GM15510 (cell line): Measurements from ENCODE around the gene MAT1A.

Experiments
- POLR2A ChIP-seq: IDR thresholded peaks from 3 replicates; pipeline ENCODE4 v1.6.1; 2011; ENCODE audit warnings: borderline replicate concordance; ENCODE audit not compliant: insufficient read length; ENCODE audit errors: extremely low read depth

Gene MAT1A

DNA sequence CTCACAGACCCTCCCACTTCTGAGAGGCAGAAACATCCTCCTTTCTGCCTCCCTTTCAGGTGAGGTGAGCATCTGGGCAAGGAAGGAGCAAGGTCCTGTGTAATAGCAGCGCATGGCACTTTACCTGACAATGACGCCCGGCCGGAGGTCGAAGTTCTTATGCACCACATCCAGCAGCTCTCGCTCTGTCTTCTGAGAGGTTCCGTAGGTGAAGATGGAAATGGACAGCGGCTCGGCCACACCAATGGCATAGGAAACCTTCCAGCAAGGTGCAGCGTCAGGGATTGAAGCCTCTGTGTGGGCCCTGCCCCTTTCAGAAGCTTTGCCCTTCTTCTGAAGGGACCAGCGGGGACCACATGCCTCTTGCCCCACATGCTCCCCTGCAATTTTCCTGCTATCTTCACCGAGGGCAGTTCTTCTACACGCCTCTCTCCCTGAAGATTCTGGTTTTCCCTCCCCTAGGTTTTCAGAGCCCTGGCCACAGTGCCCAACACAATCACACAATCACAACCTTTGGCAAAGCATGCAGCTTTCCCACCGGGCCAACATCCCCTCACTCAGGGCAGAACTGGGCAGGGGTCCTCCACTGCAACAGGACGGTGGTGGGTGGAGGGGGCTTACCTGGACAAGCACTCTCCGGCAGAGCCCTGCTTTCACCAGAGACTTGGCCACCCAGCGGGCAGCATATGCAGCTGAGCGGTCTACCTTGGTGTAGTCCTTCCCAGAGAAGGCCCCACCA, 14.9 kb downstream of the MAT1A start:
- no peak for TF ChIP-seq POLR2A

- TF ChIP-seq POLR2A: no peak
Observed at GRCh38 chr10:80273523-80274170, 15.8 kb downstream of the MAT1A start.

DNA sequence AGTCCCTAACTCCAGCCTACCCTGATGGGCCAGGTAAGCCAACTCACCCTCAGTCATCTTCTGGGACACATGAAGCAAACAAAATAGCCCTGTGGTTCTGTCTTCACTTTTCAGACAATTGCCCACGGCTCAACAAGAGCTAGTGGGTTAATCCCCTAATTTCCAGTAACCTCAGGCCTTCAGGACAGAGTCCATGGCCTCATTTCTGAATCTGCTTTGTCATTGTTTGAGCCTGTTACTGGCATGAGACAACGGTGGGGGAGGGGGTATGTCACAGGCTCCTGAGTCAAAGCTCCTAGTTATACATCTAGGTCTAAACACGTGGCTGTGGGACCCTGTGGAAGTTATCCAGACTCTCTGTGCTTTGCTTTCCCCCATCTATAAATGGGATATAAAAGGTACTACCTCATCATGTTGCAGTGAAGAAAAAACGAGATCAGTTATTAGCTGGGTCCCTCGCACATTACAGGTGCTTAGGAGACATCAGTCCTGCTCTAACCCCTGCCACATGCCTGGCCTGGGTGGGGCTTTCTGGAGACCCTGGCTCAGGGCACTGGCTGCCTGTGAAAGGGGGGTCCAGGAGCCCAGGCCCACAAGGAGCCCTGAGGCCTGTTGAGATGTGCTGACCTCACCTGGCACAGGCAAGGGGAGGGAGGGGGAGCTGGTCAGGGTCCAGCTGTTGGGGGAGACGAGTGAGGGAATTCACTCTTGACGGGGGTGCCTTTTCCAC, 16.5 kb downstream of the MAT1A start:
- TF ChIP-seq POLR2A: no peak

DNA sequence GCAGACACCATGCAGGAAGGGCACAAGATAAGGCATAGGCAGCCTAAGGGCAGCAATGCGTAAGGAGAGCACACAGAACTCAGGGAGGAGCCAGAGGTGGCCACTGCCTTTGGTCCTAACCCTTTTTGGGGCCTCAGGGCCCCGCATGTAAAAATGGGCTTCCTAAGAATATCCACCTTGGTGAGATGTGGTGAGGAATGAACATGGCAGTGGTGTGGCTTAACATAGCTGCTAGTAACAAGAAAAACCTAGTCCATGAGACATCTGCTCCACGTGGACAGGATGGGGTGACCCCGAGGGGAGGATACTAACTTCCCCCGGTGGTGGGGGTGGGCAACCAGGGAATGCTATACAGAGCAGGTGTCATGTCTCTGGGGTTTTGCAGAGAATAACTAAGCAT, 18.0 kb downstream of the MAT1A start:
- no peak for TF ChIP-seq POLR2A

DNA sequence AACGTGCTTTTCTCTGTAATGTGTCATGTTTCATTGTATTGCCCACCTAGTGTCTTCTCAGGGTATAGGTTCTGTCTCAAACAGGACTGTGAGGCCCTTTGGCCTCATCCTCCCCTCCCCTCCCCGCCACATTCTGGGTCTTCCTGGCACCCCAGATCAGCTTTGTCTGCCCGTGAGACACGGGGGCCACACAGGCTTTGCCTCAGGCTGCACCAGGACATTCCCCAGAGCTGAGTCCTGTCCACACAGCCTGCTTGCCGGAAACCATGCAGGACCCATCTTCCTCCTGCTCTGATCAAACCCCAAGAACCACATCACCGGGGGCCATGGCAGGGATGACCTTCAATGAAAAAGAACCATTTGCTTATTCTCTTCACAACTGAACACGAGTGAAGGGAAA, 18.6 kb downstream of the MAT1A start:
- no peak for TF ChIP-seq POLR2A

GRCh38 chr10:80268938-80269588, 20.4 kb downstream of the MAT1A start:
- no peak for TF ChIP-seq POLR2A

DNA sequence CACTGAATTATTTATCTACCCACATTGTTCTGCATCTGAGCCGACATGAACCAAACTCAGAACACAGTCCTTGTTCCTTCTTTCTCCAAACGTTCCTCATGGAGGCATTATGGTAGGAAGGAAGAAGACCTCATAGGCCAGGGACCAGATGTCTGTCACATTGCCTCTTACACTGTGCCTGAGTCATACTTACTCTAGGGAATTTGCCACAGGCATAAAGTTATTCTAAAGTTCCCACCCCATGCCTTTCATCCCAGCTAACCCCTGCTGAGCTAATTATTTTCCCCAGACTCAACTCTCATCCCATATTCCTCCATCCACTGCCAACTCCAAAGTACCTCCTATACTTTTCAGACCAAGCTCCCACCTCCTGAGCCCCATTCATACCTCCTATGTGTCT, 21.2 kb downstream of the MAT1A start:
- no peak for TF ChIP-seq POLR2A

- TF ChIP-seq POLR2A: no peak
Observed at GRCh38 chr10:80266513-80266863, 23.0 kb downstream of the MAT1A start.

DNA sequence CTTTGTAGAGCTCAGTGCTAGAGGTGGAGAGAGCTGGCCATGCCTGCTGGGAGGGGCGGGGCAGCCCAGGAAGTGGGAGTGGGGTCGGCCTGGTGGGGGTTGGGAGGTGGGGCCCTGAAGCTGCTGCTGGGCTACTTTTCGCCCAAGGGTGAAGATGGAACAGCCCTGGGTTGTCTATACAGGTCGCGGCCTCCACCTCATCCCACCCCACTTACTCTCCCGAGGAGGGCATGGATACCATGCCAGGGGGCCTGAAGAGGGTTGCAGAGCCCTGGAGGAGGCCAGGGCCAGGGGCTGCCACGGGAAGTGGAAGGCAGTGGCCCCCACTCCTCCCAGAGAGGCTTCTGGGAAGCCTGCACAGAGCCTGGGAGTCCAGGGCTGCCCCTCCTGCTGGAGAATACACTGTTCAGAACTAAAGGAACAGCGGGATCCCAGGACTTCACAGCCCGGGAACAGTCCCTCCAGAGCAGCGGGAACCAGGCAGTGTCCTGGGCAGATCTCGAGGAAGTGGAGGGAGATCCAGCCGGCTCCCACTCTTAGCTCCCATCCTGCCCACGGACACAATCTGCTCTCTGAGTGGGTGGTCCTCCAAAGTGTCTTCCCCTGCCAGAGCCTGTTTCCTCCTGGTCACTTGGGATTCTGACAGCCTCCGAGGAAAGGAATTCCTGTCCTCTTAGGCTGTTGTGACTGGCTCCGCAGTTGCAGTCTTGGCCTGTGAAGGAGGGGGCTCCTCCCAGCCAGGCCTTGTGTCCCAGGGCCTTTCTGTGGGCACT, 23.5 kb downstream of the MAT1A start:
- no peak for TF ChIP-seq POLR2A

DNA sequence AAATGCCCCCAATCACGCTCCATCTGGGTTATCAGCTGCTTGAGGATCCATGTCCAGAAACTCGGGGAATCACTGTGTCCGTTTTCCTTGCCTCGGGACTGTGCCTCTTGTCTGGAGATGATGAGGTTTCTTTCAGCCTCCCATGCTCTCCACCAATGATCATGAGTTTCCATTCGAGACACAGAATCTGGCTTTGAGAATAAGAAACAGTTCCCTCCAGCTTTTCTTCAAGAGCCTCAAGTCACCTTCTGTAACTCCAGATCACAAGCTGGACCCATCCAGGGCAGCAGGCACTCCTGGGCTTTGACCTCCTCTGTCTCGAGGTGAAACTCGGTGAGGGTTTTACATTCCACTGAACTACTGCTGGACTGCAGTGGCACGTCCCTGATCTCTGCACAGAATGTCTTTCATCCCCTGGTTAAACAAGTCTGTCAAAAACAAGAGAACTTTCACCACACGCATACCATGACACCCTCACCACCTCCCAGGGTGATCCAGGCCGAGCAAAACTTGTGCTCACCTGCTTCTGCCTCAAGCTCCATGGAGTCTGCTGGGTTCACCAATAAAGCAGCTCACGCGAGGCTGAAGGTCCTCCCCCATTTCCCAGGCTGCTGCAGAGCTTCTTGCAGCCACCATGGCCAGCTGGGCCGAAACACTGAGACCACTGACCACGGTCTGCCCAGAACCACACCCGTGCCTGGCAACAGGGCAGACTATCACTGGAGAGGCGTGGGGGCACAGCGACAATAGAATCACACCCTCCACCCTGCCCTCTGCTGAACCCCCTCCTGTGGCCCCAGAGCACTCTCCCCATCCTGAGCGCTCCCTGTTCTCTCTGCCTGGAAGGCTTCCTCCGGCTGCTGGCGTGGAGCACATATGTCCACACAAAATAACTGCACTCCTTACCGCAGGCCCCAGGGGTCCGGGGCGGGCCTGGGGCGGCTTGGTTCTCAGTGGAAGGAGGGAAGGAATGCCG, 25.1 kb downstream of the MAT1A start:
- TF ChIP-seq POLR2A: no peak

DNA sequence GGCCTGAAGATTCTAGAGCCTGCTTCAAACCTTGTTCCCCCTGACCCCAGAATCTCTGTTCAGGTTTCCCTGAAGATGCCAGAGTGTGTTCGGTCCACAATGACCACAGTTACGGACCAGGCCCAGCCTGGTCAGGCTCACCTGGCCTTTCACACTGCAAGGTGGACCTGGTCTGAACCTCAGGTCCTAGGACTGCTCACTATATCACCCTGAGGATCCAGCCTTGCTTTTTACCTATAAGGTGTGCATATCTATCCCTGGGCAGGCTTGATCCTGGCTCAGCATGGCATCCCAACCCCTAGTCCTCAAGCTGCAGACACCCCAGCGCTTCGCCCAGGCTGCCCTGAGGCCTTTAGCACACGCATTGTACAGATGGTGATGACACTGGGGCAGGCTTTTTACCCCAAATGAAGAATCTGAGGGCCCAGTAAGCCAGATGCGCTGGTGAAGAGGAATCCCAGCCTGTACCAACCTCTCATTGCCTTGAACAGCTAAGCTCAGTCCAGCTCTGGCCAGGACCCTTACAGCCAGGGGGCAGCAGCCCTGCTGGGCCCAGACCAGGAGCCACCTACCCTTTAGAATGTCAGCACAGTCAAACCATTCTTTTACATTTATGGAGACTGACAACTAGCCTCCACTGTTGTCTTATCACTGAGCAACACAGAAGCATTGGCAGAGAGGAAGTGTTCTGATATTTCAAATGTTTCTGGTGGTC, 28.0 kb downstream of the MAT1A start:
- TF ChIP-seq POLR2A: no peak

DNA sequence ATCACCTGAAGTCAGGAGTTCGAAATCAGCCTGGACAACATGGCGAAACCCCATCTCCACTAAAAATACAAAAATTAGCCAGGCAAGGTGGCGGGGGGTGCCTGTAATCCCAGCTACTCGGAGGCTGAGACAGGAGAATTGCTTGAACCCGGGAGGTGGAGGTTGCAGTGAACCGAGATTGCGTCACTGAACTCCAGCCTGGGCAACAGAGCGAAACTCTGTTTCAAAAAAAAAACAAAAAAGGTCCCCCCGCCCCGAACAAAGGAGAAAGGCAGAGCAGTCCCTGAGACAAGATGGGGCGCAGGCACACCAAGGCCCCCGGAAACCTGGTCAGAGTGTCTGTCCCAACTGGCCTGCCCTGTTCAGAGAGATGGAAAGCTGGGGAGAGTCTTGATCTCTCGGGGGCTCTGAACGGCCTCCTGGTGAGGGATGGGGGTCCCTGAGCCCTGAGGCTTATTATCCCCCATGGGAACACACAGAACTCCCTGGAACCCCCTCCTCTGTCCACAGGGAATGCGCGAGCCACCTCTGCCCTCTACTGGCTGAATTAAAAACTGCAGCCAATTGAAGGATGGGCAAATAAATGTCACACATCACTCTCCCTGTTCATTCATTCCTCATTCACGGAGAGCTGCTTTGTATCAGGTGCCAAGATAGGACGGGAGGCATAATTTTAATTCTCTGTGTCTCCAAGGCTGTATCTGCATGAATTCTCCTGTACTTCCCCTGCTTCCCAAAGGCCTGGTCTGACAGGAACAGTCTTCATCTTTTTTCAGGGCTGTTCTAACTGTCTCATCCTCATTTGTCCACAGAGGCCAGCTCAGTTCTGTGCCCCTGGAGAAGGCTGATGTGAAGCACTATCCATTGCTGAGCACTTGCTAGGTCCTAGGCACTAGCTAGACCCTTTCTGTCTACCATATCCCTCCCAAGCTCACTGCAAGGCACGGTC, 28.9 kb downstream of the MAT1A start:
- no peak for TF ChIP-seq POLR2A
